ENCODE results near the gene TAF4.
A peak's percentile ranks its signal among the peaks of the same experiment; 100 is the strongest.
"Not testable (repeated sequence)": the region's sequence is repeated elsewhere in the genome, so short reads cannot be mapped to it uniquely, and the experiment has no call there.

TAF4 gene

GRCh38 chr20:62001178-62001715 lies 64.4 kb downstream of the TAF4 start:
- no peak for DNase-seq

- DNase-seq: no peak
These were observed 67.1 kb downstream of the TAF4 start for GRCh38 chr20:61998343-61999121.

GRCh38 chr20:61997891-61998290 lies 67.8 kb downstream of the TAF4 start:
- DNase-seq: no peak

GRCh38 chr20:61997372-61997771 lies 68.3 kb downstream of the TAF4 start:
- no peak for DNase-seq

- no peak for DNase-seq
These were observed 71.1 kb downstream of the TAF4 start for GRCh38 chr20:61994546-61994945.

- no peak for DNase-seq
These were observed 72.6 kb downstream of the TAF4 start for GRCh38 chr20:61993058-61993457.

GRCh38 chr20:61991476-61991875 lies 74.2 kb downstream of the TAF4 start:
- DNase-seq: no peak

- DNase-seq: no peak
These were observed 75.2 kb downstream of the TAF4 start for GRCh38 chr20:61990484-61990883.

- DNase-seq: no peak
These were observed 75.9 kb downstream of the TAF4 start for GRCh38 chr20:61989741-61990140.

- no peak for DNase-seq
These were observed 77.0 kb downstream of the TAF4 start for GRCh38 chr20:61988665-61989064.

- DNase-seq: no peak
These were observed 78.8 kb downstream of the TAF4 start for GRCh38 chr20:61986762-61987321.

GRCh38 chr20:61985096-61985495 lies 80.6 kb downstream of the TAF4 start:
- no peak for DNase-seq

GRCh38 chr20:61984431-61984830 lies 81.2 kb downstream of the TAF4 start:
- DNase-seq: not testable (repeated sequence)

- no peak for DNase-seq
These were observed 81.7 kb downstream of the TAF4 start for GRCh38 chr20:61983965-61984364.

GRCh38 chr20:61982951-61983315 lies 82.7 kb downstream of the TAF4 start:
- no peak for DNase-seq

GRCh38 chr20:61982191-61982950 lies 83.3 kb downstream of the TAF4 start:
- no peak for DNase-seq

- DNase-seq: not testable (repeated sequence)
These were observed 84.0 kb downstream of the TAF4 start for GRCh38 chr20:61981691-61982090.

GRCh38 chr20:61980647-61981583 lies 84.8 kb downstream of the TAF4 start:
- peak; percentile 29 for DNase-seq

GRCh38 chr20:61979701-61980635 lies 85.7 kb downstream of the TAF4 start:
- DNase-seq: no peak

GRCh38 chr20:61979090-61979489 lies 86.6 kb downstream of the TAF4 start:
- DNase-seq: no peak

- DNase-seq: no peak
These were observed 87.2 kb downstream of the TAF4 start for GRCh38 chr20:61978491-61978890.

GRCh38 chr20:61977419-61977786 lies 88.3 kb downstream of the TAF4 start:
- DNase-seq: no peak

Data from NCI-H82 (cell line).